Colon (tissue), 2 donors: ENCODE measurements around the gene ATF6.
"Not testable (repeated sequence)": the region's sequence is repeated elsewhere in the genome, so short reads cannot be mapped to it uniquely, and the experiment has no call there.

ENCODE experiments used
- FAIRE-seq: peaks from 2 replicates; lab custom pipeline; 2012; peaks lifted over from hg19 to GRCh38; lab: Jason Lieb, UNC
- donor health status: control.
- donor health status: control.

ATF6 gene

GRCh38 chr1:161735837-161736236, 30.3 kb upstream of the ATF6 start:
- no peak for FAIRE-seq

GRCh38 chr1:161736335-161736969, 29.7 kb upstream of the ATF6 start:
- no peak for FAIRE-seq

DNA sequence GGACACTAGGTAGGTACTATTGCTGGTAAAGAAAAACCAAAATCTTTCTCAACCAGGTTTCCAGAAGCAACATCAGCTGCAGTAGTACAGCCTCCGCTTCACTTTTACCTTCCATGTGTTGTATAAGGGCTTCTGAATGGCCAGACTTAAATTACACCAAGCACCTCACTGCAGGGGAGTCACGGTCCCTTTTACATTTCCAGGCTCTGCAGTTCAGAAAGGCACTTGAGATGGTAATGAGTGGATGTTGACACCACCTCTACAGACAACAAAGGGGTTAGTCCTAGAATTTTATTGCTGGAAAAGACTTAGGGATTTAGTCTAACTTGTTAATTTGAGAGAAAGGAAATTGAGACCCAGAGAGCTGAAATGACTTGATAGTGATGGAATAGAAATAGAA, 28.5 kb upstream of the ATF6 start:
- no peak for FAIRE-seq

- no peak for FAIRE-seq
These were observed 27.4 kb upstream of the ATF6 start for GRCh38 chr1:161738627-161739287.

- FAIRE-seq, result no peak
These were observed 26.1 kb upstream of the ATF6 start for GRCh38 chr1:161739865-161740566.

DNA sequence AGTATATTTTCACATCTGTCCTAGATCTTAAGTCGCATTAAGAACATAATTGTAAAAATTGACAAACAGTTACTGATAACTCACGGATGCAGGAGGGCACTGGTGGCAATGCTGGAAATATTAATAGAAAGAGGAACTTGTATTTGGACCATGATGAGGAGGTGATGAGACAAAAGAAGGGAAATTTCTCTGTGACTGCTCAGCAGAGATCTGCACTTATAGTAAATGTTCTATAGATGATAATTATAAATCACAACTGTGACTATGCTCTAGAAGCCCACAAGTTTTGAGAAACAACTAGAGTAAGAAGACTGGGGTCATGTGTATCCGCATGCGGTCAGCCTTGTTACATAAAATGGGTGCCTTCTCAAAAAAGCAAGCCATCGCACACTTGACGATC, 25.2 kb upstream of the ATF6 start:
- FAIRE-seq, result no peak

DNA sequence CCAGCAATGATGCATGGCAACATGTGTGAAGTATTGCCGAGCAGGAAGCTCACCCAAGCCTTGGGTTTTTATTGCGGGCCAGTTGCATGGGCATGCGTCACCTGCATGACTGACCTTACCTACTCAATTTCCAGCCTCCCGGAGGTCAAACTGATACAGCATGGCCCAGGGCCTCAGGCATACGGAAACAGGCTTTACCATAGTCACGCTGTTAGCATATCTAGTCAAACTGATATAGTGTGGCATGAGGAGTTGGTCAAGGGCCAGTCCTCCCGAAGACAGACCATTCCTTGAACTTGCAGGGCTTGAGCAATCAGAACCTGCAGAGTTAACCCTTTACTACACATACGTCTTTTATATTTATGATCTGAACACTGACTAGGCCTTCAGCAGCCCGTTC, 22.9 kb upstream of the ATF6 start:
- no peak for FAIRE-seq

DNA sequence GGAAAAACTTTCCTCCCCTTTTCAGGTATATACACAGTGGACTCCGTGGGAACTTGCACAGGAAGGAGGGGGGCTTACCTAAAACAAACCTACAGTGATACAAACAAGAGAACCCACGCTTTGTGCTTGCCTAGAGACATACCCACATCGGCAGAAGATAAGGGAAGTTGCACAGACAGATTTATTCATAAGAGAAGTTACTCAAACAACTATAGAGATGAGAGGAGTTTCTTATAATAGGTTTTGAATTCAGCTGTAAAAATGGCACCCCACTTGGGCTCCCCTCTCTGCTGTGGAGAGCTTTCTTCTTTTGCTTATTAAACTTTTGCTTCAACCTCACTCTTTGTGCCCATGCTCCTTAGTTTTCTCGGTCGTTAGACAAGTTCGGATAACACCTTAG, 18.3 kb upstream of the ATF6 start:
- FAIRE-seq, result no peak

- no peak for FAIRE-seq
These were observed 16.4 kb upstream of the ATF6 start, which contains the start of gene DUSP12 for GRCh38 chr1:161749509-161750407. Gene DUSP12 (plus strand): TSS chr1:161749786. CDS start chr1:161749802, 16 bp downstream.

DNA sequence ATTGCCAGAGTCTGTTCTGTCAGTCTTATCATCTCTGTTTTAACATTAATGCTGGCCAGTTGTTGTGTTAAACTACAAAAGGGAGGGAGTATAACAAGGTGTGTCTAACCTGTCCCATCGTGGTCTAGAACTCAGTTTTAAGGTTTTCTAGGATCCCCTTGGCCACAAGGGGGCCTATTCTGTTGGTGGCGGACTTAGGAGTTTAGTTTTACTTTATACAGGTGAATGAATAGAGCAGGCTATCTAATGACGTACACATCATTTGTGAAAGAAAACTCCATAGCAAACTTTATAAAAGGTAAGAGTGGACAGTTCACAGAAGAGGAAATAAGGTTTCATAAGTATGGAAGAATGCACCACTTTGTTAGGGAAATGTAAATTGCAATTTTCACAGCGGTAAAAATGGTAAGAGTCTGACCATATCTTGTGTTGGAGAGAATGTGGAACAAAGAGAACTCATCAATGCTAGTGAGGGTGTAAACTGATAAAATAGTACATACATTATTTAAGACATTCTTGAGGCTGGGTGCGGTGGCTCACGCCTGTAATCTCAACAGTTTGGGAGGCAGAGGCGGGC, 2.5 kb upstream of the ATF6 start:
- FAIRE-seq, result no peak

DNA sequence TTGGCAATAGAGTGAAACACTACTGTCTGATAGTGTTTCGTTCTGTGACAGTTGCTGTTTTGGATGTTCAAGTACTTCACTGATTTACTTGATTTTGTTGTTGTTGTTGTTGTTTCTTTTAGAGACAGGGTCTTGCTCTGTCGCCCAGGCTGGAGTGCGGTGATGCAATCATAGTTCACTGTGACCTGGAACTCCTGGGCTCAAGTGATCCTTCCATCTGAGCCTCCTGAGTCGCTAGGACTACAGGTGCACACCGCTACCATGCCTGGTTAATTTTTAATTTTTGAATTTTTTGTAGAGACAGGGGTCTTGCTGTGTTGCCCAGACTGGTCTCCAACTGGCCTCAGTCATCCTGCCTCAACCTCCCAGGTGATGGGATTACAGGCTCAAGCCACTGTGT, 2.3 kb downstream of the ATF6 start:
- no peak for FAIRE-seq

DNA sequence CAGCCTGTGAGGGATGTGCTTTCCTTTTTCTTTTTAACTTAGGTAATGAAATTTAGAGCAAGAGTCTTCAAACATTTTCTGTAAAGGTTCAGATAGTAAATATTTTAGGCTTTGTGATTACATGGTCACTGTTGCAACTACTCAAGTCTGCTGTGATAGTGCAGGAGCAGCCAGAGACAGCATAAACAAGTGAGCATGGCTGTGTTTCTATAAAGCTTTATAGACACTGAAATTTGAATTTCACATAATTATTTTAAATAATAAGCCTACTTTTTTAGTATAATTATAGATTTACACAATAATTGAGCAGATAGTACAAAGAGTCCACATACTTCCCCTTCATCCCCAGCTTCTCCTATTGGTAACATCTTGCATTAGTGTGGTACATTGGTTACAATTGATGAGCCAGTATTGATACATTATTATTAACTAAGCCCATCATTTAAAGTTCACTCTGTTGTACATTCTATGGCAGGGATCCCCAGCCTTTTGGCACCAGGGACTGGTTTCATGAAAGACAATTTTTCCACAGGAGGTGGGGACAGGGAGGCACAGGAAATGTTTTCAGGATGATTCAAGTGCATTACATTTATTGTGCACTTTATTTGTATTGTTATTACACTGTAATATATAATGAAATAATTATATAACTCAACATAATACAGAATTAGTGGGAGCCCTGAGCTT, 3.0 kb downstream of the ATF6 start:
- FAIRE-seq, result no peak

GRCh38 chr1:161769673-161770045, 3.5 kb downstream of the ATF6 start:
- FAIRE-seq, result not testable (repeated sequence)

DNA sequence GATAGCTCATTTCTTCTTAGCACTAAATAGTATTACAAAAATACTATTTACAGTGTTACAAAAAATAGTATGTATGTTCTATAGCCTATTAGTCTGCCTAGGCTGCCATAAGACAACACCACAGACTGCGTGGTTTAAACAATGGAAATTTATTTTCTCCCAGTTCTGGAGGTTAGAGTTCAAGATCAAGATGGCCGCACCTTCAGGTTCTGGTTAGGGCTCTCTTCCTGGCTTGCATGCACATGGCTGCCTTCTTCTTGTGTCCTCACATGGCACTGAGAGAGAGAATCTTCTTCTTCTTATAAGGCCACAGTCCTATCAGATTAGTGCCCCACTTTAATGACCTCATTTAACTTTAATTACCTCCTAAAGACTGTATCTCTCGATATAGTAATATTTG, 4.1 kb downstream of the ATF6 start:
- FAIRE-seq, result no peak

- FAIRE-seq, result no peak
These were observed 5.0 kb downstream of the ATF6 start for GRCh38 chr1:161771161-161771560.

- FAIRE-seq, result no peak
These were observed 5.9 kb downstream of the ATF6 start for GRCh38 chr1:161771973-161772372.

- no peak for FAIRE-seq
These were observed 6.3 kb downstream of the ATF6 start for GRCh38 chr1:161772397-161772796.

DNA sequence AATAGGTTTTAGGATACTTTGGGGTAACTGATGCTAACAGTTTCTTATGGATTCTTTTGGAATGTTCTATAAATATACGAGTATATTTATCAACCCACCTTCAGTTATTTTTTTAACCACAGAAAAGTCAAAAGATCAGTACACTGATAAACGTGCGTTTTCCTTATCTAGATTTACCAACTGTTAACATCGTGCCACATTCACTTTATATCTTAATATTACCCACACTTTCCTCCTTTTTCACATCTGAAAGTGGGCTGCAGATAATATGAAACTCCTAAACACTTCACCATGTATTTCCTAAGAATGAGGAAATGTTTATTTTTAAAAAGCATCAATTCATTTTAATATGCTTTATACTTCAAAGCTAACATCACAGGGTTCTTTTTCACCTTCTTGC, 7.7 kb downstream of the ATF6 start:
- FAIRE-seq, result no peak

DNA sequence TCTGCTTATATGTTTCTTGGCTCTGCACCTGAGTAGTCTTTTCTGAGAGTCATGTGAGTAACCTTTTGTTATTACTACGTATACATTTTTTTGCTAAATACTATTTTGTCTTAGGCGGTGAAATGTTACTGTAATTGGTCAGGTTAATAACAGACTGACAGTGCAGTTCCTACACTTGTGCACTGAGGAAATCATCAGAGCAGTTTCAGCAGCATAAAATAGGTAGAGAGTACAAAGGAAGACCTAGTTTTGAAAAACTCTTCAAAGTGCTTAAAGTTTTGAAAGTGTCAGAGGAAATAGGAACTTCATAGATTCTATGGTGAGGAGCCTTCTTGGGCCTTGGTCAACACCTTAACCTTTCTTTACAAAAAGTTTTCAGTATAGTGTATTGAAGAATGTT, 11.1 kb downstream of the ATF6 start:
- FAIRE-seq, result no peak

DNA sequence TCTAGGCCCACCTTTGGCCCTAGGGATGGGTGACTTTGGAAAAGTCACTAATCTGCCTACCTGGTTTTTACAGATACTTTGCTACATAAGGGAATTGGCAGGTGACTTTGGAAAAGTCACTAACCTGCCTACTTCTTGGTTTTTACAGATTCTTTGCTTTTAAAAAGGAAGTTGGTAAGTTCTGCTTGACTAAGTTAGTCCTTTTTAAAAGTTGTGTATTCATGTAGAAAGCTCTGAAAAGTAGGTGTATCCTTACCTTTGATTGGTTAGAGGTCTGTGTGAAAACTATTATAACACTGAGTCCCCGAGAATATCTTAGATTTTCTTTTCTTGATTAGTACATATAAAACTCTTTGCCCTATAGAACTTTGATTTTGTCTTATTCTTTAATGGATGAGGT, 12.4 kb downstream of the ATF6 start:
- no peak for FAIRE-seq

DNA sequence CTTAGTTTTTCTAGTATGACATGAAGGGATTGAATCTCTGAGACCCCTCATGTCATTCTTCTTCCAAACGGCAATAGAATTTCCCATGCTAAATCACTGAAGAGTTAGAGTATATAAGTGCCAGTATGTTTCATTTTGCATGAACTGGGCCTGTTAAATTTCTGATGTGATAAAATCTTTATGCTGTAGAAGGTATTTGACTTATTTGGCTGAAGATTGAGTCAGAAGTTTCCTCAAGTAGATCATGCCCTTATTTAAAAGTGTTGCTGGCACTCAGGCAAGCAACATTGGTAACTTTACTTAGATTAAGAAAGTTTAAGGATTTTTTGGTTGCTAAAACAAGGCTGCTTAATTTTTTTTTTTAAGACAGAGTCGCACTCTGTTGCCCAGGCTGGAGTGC, 13.3 kb downstream of the ATF6 start:
- FAIRE-seq, result no peak

GRCh38 chr1:161781995-161782394, 15.9 kb downstream of the ATF6 start:
- FAIRE-seq, result no peak
